Adipocyte (in vitro differentiated cells): ENCODE measurements around the gene ALPL.

Experiments
- DNase-seq: peaks from one replicate; pipeline ENCODE4 v3.0.0-alpha.2; 2015; ENCODE audit warnings: low read depth
- H3K27me3 ChIP-seq: replicated peaks from 2 replicates; pipeline ENCODE4 v1.7.0; 2013; ENCODE audit warnings: mild to moderate bottlenecking, low read length, moderate library complexity; ENCODE audit not compliant: control insufficient read depth, insufficient read depth
- H3K36me3 ChIP-seq: 2 replicates; pipeline ENCODE4 v1.7.0; 2013; ENCODE audit warnings: low read length, mild to moderate bottlenecking, moderate library complexity; ENCODE audit not compliant: control insufficient read depth, insufficient read depth, severe bottlenecking
- H3K4me1 ChIP-seq: 2 replicates; pipeline ENCODE4 v1.7.0; 2013; ENCODE audit warnings: mild to moderate bottlenecking, low read length, moderate library complexity; ENCODE audit not compliant: control insufficient read depth, insufficient read depth
- H3K4me3 ChIP-seq: 2 replicates; pipeline ENCODE4 v1.7.0; 2013; ENCODE audit warnings: mild to moderate bottlenecking, low read length, moderate library complexity
- H3K9ac ChIP-seq: 2 replicates; pipeline ENCODE4 v1.7.0; 2013; ENCODE audit warnings: mild to moderate bottlenecking, low read length, moderate library complexity
- H3K9me3 ChIP-seq: 2 replicates; pipeline ENCODE4 v1.7.0; 2013; ENCODE audit warnings: mild to moderate bottlenecking, low read length, moderate library complexity; ENCODE audit not compliant: control insufficient read depth

Gene ALPL

DNA sequence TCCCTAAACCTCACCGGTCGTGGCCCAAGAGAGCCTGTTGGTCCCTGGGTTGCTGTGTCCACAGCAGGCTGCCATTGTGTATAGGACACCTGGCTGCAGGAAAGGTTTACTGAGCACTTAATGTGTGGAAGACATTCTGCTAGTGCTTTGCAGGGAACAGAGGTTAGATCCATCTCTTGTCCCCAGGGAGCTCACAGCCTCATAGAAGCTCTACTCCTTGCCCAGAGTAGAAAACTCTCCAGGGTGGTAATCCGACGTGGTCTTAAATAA, 16.9 kb upstream of the ALPL start:
- DNase-seq = no peak
- no peaks in the 10 kb centered on the region for H3K9me3 ChIP-seq
- no peaks in the 10 kb centered on the region for H3K36me3 ChIP-seq
- H3K27me3 ChIP-seq = peaks cover 37% of the 10 kb centered on the region
- no peak overlapping the region for H3K9ac ChIP-seq
- H3K4me1 ChIP-seq = peaks cover 8% of the 10 kb centered on the region
- no peak overlapping the region for H3K4me3 ChIP-seq

DNA sequence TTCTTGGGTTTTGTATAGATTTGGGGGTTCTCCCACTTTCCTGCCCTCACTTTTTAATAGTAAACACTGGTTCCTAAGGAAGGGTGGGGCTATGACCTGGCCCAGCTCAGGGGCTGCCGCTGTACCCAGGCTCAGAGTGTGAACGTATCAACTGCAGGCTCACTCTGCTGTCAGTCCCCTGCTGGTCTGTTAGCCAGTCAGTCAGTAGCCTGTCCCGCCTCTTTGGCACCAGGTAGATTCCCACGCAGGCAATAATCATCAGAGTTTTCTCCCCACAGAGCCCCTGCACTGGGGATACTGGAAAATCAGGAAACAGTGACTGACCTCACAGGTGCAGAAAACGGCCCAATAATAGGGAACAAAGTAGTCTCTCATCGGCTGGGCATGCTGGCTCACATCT, 15.0 kb upstream of the ALPL start:
- H3K4me1 ChIP-seq = peaks cover 8% of the 10 kb centered on the region
- peaks cover 3% of the 10 kb centered on the region for H3K9me3 ChIP-seq
- no peak overlapping the region for H3K9ac ChIP-seq
- no peak overlapping the region for H3K4me3 ChIP-seq
- H3K27me3 ChIP-seq = peaks cover 28% of the 10 kb centered on the region
- DNase-seq = no peak
- H3K36me3 ChIP-seq = no peaks in the 10 kb centered on the region

GRCh38 chr1:21495225-21495820, 13.9 kb upstream of the ALPL start:
- no peak for DNase-seq

GRCh38 chr1:21496063-21496462, 13.2 kb upstream of the ALPL start:
- Histone ChIP-seq H3K4me1 (peaks cover 8% of the 10 kb centered on the region), H3K9ac (no peak overlapping the region), H3K9me3 (peaks cover 8% of the 10 kb centered on the region), H3K27me3 (peaks cover 28% of the 10 kb centered on the region), H3K36me3 (no peaks in the 10 kb centered on the region), H3K4me3 (no peak overlapping the region)
- no peak for DNase-seq

More at GRCh38 chr1:21495225-21495820, 13.9 kb upstream of the ALPL start:
- peaks cover 8% of the 10 kb centered on the region for H3K4me1 ChIP-seq
- no peaks in the 10 kb centered on the region for H3K36me3 ChIP-seq
- no peak overlapping the region for H3K4me3 ChIP-seq
- peaks cover 8% of the 10 kb centered on the region for H3K9me3 ChIP-seq
- H3K27me3 ChIP-seq = peaks cover 28% of the 10 kb centered on the region
- no peak overlapping the region for H3K9ac ChIP-seq

- DNase-seq = no peak
- no peak overlapping the region for H3K9ac ChIP-seq
Measured at GRCh38 chr1:21496886-21497285, 12.3 kb upstream of the ALPL start.

DNA sequence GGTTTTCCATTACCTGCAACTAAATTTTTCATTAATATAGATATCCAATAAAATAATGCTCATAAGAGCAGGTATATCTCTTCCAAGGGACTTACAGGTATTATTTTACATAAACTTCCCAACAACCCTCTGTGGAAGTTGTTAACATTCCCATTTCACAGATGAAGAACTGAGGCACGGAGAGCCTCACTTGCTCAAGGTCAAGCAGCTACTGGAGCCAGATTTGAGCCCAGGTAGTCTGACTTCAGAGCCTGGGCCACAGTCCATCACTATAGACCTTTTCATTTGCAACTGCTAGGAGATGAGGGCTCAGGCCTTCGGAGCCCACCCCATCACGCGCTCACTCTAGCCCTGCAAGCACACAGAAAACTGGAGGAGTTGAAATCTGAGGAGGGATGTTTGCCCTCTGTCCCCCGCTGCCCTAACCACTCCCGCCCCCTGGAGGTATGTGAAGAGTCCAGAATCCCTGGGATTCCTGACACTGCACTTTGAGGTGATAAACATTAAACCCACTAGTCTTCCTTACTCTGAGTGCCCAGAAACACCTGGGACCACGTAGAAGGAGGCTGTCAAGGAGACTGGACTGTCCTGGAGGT, 11.7 kb upstream of the ALPL start:
- Histone ChIP-seq H3K4me1 (no peaks in the 10 kb centered on the region), H3K36me3 (no peaks in the 10 kb centered on the region), H3K4me3 (no peak overlapping the region), H3K27me3 (peaks cover 25% of the 10 kb centered on the region), H3K9me3 (peaks cover 8% of the 10 kb centered on the region), H3K9ac (no peak overlapping the region)
- no peak for DNase-seq

More at GRCh38 chr1:21496886-21497285, 12.3 kb upstream of the ALPL start:
- H3K27me3 ChIP-seq = peaks cover 30% of the 10 kb centered on the region
- peaks cover 8% of the 10 kb centered on the region for H3K9me3 ChIP-seq
- H3K36me3 ChIP-seq = no peaks in the 10 kb centered on the region
- peaks cover 7% of the 10 kb centered on the region for H3K4me1 ChIP-seq
- H3K4me3 ChIP-seq = no peak overlapping the region

- H3K9ac ChIP-seq = no peak overlapping the region
- peaks cover 20% of the 10 kb centered on the region for H3K27me3 ChIP-seq
- H3K4me1 ChIP-seq = no peaks in the 10 kb centered on the region
- DNase-seq = peak; percentile 72
- H3K36me3 ChIP-seq = no peaks in the 10 kb centered on the region
- no peak overlapping the region for H3K4me3 ChIP-seq
- H3K9me3 ChIP-seq = peaks cover 8% of the 10 kb centered on the region
Measured at GRCh38 chr1:21499283-21499950, 9.8 kb upstream of the ALPL start.

DNA sequence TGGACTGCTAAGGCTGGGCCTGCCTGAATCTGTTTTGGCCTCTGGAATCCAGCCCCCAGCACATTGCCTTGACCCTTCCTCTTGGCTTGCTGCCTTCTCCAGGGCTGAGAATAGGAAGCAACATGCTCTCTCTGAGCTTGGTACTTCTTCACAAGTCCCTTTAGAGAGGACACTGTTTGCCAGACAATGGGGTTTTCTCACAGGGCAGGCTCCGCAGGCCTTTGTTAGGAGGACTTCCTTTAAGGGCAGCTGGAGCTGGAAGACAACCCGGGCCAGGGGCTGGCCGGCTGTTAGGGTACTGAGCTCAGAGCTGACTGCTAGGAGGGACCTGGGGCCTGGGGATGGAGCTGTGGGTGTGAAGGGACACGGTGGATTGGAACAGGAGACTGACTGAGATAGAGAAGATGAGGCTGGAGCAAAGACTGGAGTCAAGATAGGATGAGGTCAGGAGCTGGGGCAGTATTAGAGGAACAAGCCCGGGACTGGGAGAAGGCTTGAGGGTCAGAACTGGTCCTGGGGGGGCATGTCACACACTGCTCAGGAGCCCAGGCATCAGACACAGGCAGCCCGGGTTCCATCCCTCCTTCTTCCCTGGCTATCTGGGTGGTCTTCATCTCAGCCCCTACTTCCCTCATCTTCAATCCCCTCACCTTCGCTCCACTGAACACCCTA, 5.4 kb upstream of the ALPL start:
- no peak for DNase-seq
- H3K9ac ChIP-seq = no peak overlapping the region
- H3K9me3 ChIP-seq = peaks cover 8% of the 10 kb centered on the region
- H3K27me3 ChIP-seq = peaks cover 18% of the 10 kb centered on the region
- H3K4me1 ChIP-seq = peaks cover 6% of the 10 kb centered on the region
- no peaks in the 10 kb centered on the region for H3K36me3 ChIP-seq
- no peak overlapping the region for H3K4me3 ChIP-seq

DNA sequence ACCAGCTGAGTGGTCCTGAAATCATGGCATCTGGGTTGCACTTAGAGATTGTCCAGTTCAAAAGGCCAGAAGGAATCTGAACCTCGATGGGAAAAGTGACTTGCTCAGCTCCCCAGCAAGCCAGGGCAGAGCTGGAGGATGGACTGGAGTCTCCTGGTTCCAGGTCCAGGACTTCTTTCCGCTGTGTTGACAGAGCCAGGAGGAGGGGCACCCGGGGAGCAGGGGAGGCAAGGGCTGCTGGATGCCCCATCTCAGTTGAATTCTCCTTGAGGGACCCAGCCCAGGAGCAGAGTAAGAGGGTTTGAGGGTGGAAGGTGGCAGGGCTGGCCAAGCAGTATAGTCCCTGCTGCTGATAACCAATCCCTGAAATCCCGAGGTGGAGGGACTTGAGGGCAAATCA, 2.4 kb upstream of the ALPL start:
- no peak for DNase-seq
- Histone ChIP-seq H3K4me3 (no peak overlapping the region), H3K36me3 (no peaks in the 10 kb centered on the region), H3K4me1 (peaks cover 28% of the 10 kb centered on the region), H3K9ac (no peak overlapping the region), H3K9me3 (no peaks in the 10 kb centered on the region), H3K27me3 (peaks cover 15% of the 10 kb centered on the region)

DNA sequence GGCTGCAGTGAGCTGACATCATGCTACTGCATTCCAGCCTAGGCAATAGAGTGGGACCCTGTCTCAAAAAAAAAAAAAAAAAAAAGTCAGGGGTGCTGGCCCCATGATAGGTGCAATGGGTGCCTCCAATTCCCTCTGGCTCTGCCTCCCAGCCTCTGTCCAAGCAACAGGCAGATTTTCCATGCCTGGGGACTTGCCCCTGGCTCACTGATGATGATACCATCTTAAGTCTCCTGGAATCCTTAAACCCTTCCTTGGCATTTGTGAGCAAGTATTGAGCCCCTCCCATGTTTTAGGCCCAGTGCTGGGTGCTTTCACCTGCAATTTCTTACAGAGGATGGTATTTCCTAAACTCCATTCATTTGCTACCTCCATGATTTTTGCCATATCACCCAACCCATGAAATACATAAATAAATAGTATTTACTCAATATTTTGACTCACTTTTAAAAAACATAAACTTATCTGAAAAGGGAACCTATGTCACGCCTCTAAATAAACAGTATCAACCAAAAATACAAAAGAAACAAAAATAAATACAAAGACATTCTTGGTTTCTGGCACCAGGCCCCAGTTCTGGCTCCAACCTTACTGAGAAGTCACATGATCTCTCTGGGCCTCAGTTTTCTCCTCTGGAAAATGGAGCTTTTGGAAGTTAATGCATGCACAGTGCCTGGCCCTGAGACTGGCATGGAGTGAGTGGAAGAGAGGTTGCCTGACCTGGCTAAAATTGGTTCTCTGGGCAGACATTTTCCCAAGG, 1.5 kb upstream of the ALPL start:
- Histone ChIP-seq H3K9me3 (no peaks in the 10 kb centered on the region), H3K9ac (no peak overlapping the region), H3K4me3 (no peak overlapping the region), H3K36me3 (no peaks in the 10 kb centered on the region), H3K4me1 (peaks cover 36% of the 10 kb centered on the region), H3K27me3 (peaks cover 15% of the 10 kb centered on the region)
- DNase-seq = no peak
